Ovary (tissue), 9 donors: ENCODE measurements around the gene FFAR2. TPM values are rescaled to one million over a fixed set of nuclear protein-coding genes. Genes with fewer than 3 reads are reported as not detected.

Experiments
- DNase-seq, 5 donors: peaks; one replicate each; pipeline ENCODE4 v3.0.0-alpha.2; 2019 to 2020
- H3K27ac ChIP-seq, 2 donors: fragments of 200-600 bp; one replicate each; pipeline versions ENCODE4 v1.5.1 to v1.8.0; 2019 to 2022
- H3K27me3 ChIP-seq: fragments of 200-600 bp; one replicate; pipeline ENCODE4 v1.8.0; 2022
- H3K36me3 ChIP-seq: fragments of 200-600 bp; sonication (generic); one replicate; pipeline ENCODE4 v1.5.1; 2019
- H3K4me1 ChIP-seq: one replicate; pipeline ENCODE4 v1.8.1; 2013; ENCODE audit warnings: mild to moderate bottlenecking, moderate library complexity; ENCODE audit not compliant: insufficient read depth
- H3K4me3 ChIP-seq: fragments of 200-600 bp; sonication (generic); one replicate; pipeline ENCODE4 v1.5.1; 2017
- H3K9me3 ChIP-seq, 2 donors: fragments of 200-600 bp in 1 of 2; sonication (generic) in 1 of 2; one replicate each; pipeline versions ENCODE4 v1.5.1 to v1.8.1; 2013 to 2019; ENCODE audit warnings: mild to moderate bottlenecking in 1 of 2, moderate library complexity in 1 of 2
- CTCF ChIP-seq, 3 donors: fragments of 450-650 bp in 2 of 3; fragments of 200-600 bp in 1 of 3; IDR thresholded peaks; one replicate each; pipeline versions ENCODE4 v1.5.1 to v1.8.0; 2016 to 2022; ENCODE audit warnings: antibody characterized with exemption in 3 of 3, mild to moderate bottlenecking in 1 of 3
- EP300 ChIP-seq: sonication (generic); formaldehyde crosslinking; IDR thresholded peaks from one replicate; pipeline ENCODE4 v1.6.1; 2017; ENCODE audit warnings: antibody characterized with exemption
- POLR2A ChIP-seq: fragments of 450-650 bp; IDR thresholded peaks from one replicate; pipeline ENCODE4 v1.6.1; 2017; ENCODE audit warnings: antibody characterized with exemption, mild to moderate bottlenecking, moderate library complexity
- WGBS, 3 donors: extraction: QIAGEN DNeasy Blood & Tissue Kit in 1 of 3; methylation state at CpG; one replicate each; pipeline versions ENCODE4 v1.1.5 to v1.1.7; 2013 to 2017; 5-methylcytosine and 5-hydroxymethylcytosine counted together
- intact Hi-C, 4 donors: fragments of 100-400 bp; cut with DNase I; formaldehyde crosslinking; loops; one replicate each; pipeline versions ENCODE4 v1.11.0 to v1.15.1; 2022 to 2023
- polyA plus RNA-seq, 2 donors: library from polyadenylated mRNA; stranded (reverse); fragments of 200-250 nt in 1 of 2; fragments of 350-450 nt in 1 of 2; fragmentation: Illumina TruSeq in 1 of 2; extraction: RNeasy Lipid Tissue Mini Kit (QIAGEN cat#74804) in 1 of 2; gene quantifications; one replicate each; pipeline ENCODE4 v1.2.3, GENCODE V29; 2013 to 2014
- total RNA-seq, 7 donors: library from RNA; depleted of rRNA in 2 of 7; stranded (reverse); fragments of >200 nt in 2 of 7; fragmentation: NEBNext Ultra II Directional in 3 of 7; extraction: Animal tissue kit (Norgen Biotek cat#: 25700) in 3 of 7; gene quantifications; one replicate each; pipeline versions ENCODE4 v1.1.0 to v1.2.4, GENCODE V29; 2016 to 2023
- donor health status: DM: no; HTN: no; CAD: no; lungs with moderate emphysema.
- donor health status: DM: no; HTN: no; CAD: no.
- donor health status: Bipolar disorder and iron deficiency.
- donor health status: DM: yes; HTN: yes; CAD: no.
- donor health status: DM: no; HTN: no; CAD: no.
- donor health status: DM: yes; HTN: yes; CAD: no.

Gene FFAR2
- total and polyA plus RNA-seq, 9 donors = 0.20 to 0.47 (median 0.32) TPM; not detected in 5

GRCh38 chr19:35445826-35446593 is 2.0 kb upstream of the FFAR2 start:
- no peak for DNase-seq
- Histone ChIP-seq H3K9me3 (no peaks in the 10 kb centered on the region), H3K36me3 (no peaks in the 10 kb centered on the region), H3K4me1 (no peaks in the 10 kb centered on the region), H3K27me3 (no peaks in the 10 kb centered on the region), H3K27ac (no peak overlapping the region), H3K4me3 (no peak overlapping the region)
- 83 to 87% (median 86%) methylated on average over 21 of the region's 21 CpGs for WGBS, 3 donors
- intact Hi-C loops = no loop called here
- TF ChIP-seq POLR2A = no peak
- TF ChIP-seq CTCF (IDR thresholded peaks at IDR 0.05) = no peak
- TF ChIP-seq EP300 = no peak

- no peaks in the 10 kb centered on the region for H3K36me3 ChIP-seq
- WGBS, 3 donors = 71 to 85% (median 75%) methylated on average over 27 of the region's 27 CpGs
- intact Hi-C loops = no loop called here
- TF ChIP-seq EP300 (no peak), POLR2A (no peak), CTCF (IDR thresholded peaks at IDR 0.05) (no peak)
- no peak for DNase-seq
- no peaks in the 10 kb centered on the region for H3K4me1 ChIP-seq
- H3K27ac ChIP-seq = no peak overlapping the region
- H3K27me3 ChIP-seq = no peaks in the 10 kb centered on the region
- no peaks in the 10 kb centered on the region for H3K9me3 ChIP-seq
- no peak overlapping the region for H3K4me3 ChIP-seq
Observed at GRCh38 chr19:35449359-35450043, 1.4 kb downstream of the FFAR2 start.

- Histone ChIP-seq H3K9me3 (no peaks in the 10 kb centered on the region), H3K27ac (no peak overlapping the region), H3K27me3 (no peaks in the 10 kb centered on the region), H3K4me3 (no peak overlapping the region), H3K36me3 (no peaks in the 10 kb centered on the region), H3K4me1 (no peaks in the 10 kb centered on the region)
- WGBS, 3 donors = 86 to 89% (median 88%) methylated on average over 7 of the region's 7 CpGs
- TF ChIP-seq POLR2A (no peak), CTCF (IDR thresholded peaks at IDR 0.05) (no peak), EP300 (no peak)
- intact Hi-C loops = no loop called here
- DNase-seq = no peak
Observed at GRCh38 chr19:35451338-35452096, 3.5 kb downstream of the FFAR2 start.

GRCh38 chr19:35454663-35455062 is 6.6 kb downstream of the FFAR2 start:
- DNase-seq = no peak
- Histone ChIP-seq H3K27ac (no peak overlapping the region), H3K36me3 (no peaks in the 10 kb centered on the region), H3K9me3 (no peaks in the 10 kb centered on the region), H3K4me1 (peaks cover 8% of the 10 kb centered on the region), H3K4me3 (no peak overlapping the region), H3K27me3 (no peaks in the 10 kb centered on the region)
- intact Hi-C loops = no loop called here
- TF ChIP-seq POLR2A (no peak), CTCF (IDR thresholded peaks at IDR 0.05) (no peak), EP300 (no peak)
- 89 to 96% (median 93%) methylated on average over 2 of the region's 2 CpGs for WGBS, 3 donors
